ENCODE measurements around the gene TMEM108. TPM values are rescaled to one million over a fixed set of nuclear protein-coding genes. Genes with fewer than 3 reads are reported as not detected.

TMEM108 gene
- total RNA-seq, 6 experiments from 2014 or later: not detected

- Mint-ChIP-seq H3K4me3 (no peak overlapping the region), H3K36me3 (ENCODE audit: low read depth) (no peaks in the 10 kb centered on the region), H3K27ac (no peak overlapping the region), H3K9me3 (no peaks in the 10 kb centered on the region), H3K27me3 (ENCODE audit: insufficient read depth) (peaks cover 4% of the 10 kb centered on the region), H3K4me1 (ENCODE audit: low read depth) (peaks cover 19% of the 10 kb centered on the region)
- no peak for TF ChIP-seq CTCF (IDR thresholded peaks at IDR 0.05)
- DNase-seq: no peak
Measured at GRCh38 chr3:133404920-133405319, 366.7 kb downstream of the TMEM108 start.

- Mint-ChIP-seq H3K4me3 (peak overlapping the region; percentile 67), H3K4me1 (ENCODE audit: low read depth) (peaks cover 42% of the 10 kb centered on the region), H3K9me3 (no peaks in the 10 kb centered on the region), H3K27ac (peak overlapping the region; percentile 33), H3K27me3 (ENCODE audit: insufficient read depth) (peaks cover 1% of the 10 kb centered on the region), H3K36me3 (ENCODE audit: low read depth) (no peaks in the 10 kb centered on the region)
- TF ChIP-seq CTCF (IDR thresholded peaks at IDR 0.05): no peak
- peak; percentile 33 for DNase-seq
Measured at GRCh38 chr3:133408366-133408765, 370.2 kb downstream of the TMEM108 start.

- no peak for TF ChIP-seq CTCF (IDR thresholded peaks at IDR 0.05)
- Mint-ChIP-seq H3K4me3 (peak overlapping the region; percentile 67), H3K27me3 (ENCODE audit: insufficient read depth) (no peaks in the 10 kb centered on the region; the same call in 1 of the 2 replicates), H3K36me3 (ENCODE audit: low read depth) (no peaks in the 10 kb centered on the region), H3K27ac (peak overlapping the region; percentile 33), H3K9me3 (no peaks in the 10 kb centered on the region), H3K4me1 (ENCODE audit: low read depth) (peaks cover 46% of the 10 kb centered on the region)
- peak; percentile 84 for DNase-seq
Measured at GRCh38 chr3:133408961-133409360, 370.8 kb downstream of the TMEM108 start.

GRCh38 chr3:133410191-133410892 is 372.2 kb downstream of the TMEM108 start:
- H3K27me3 Mint-ChIP-seq (ENCODE audit: insufficient read depth): no peaks in the 10 kb centered on the region; the same call in 1 of the 2 replicates
- H3K9me3 Mint-ChIP-seq: no peaks in the 10 kb centered on the region
- no peak for TF ChIP-seq CTCF (IDR thresholded peaks at IDR 0.05)
- H3K4me3 Mint-ChIP-seq: no peak overlapping the region
- H3K27ac Mint-ChIP-seq: no peak overlapping the region
- H3K36me3 Mint-ChIP-seq (ENCODE audit: low read depth): no peaks in the 10 kb centered on the region
- DNase-seq: no peak
- H3K4me1 Mint-ChIP-seq (ENCODE audit: low read depth): peaks cover 46% of the 10 kb centered on the region

GRCh38 chr3:133412183-133413132 is 374.3 kb downstream of the TMEM108 start:
- peak; percentile 49 for DNase-seq
- no peak for TF ChIP-seq CTCF (IDR thresholded peaks at IDR 0.05)
- Mint-ChIP-seq H3K36me3 (ENCODE audit: low read depth) (no peaks in the 10 kb centered on the region), H3K4me3 (peak overlapping the region; percentile 73), H3K4me1 (ENCODE audit: low read depth) (peaks cover 46% of the 10 kb centered on the region), H3K27me3 (ENCODE audit: insufficient read depth) (no peaks in the 10 kb centered on the region; the same call in 1 of the 2 replicates), H3K9me3 (no peaks in the 10 kb centered on the region), H3K27ac (peak overlapping the region; percentile 85)

Data from HFFc6 (cell line).